AG10803 (cell line): ENCODE results near the gene CCDC85B.

ENCODE experiments used
- DNase-seq: peaks from one replicate; pipeline ENCODE4 v3.0.0; 2010; ENCODE audit warnings: low read depth
- H3K4me3 ChIP-seq: 2 replicates; pipeline ENCODE4 v1.5.1; 2011; ENCODE audit warnings: mild to moderate bottlenecking, low read length, control low read depth
- CTCF ChIP-seq: conservative IDR thresholded peaks from 2 replicates; pipeline ENCODE4 v1.5.1; 2011; ENCODE audit warnings: mild to moderate bottlenecking, low read length, control low read depth, inconsistent platforms

Gene CCDC85B

GRCh38 chr11:65934014-65934413 is 43.5 kb downstream of the CCDC85B start:
- H3K4me3 ChIP-seq, result no peak overlapping the region
- no peak for TF ChIP-seq CTCF
- DNase-seq, result no peak

GRCh38 chr11:65937766-65938165 is 47.3 kb downstream of the CCDC85B start:
- no peak for DNase-seq
- no peak for TF ChIP-seq CTCF
- no peak overlapping the region for H3K4me3 ChIP-seq
